RWPE2 (cell line): ENCODE results near the gene NPM1.

ENCODE experiments used
- ATAC-seq: fragments of 200-7000 bp; cut with Tn5 transposase; 3 replicates; pipeline ENCODE4 v1.9.1; 2021; ENCODE audit warnings: low read depth
- DNase-seq: peaks from one replicate; pipeline ENCODE4 v3.0.0-alpha.2; 2020; ENCODE audit warnings: low spot score
- H3K27ac ChIP-seq: fragments of 450-650 bp; 2 replicates; pipeline ENCODE4 v1.5.1; 2017; ENCODE audit warnings: mild to moderate bottlenecking; ENCODE audit not compliant: poor library complexity, severe bottlenecking
- H3K27me3 ChIP-seq: fragments of 250-450 bp; sonication (Bioruptor Pico); 2 replicates; pipeline ENCODE4 v1.5.1; 2021; ENCODE audit warnings: mild to moderate bottlenecking, moderate library complexity; ENCODE audit not compliant: insufficient read depth, poor library complexity, severe bottlenecking
- H3K36me3 ChIP-seq: fragments of 250-450 bp; sonication (Bioruptor Pico); 2 replicates; pipeline ENCODE4 v1.5.1; 2020; ENCODE audit warnings: low read depth, mild to moderate bottlenecking, moderate library complexity
- H3K4me1 ChIP-seq: fragments of 250-450 bp; sonication (Bioruptor Pico); 2 replicates; pipeline ENCODE4 v1.5.1; 2021; ENCODE audit warnings: mild to moderate bottlenecking, moderate library complexity; ENCODE audit not compliant: insufficient read depth, poor library complexity, severe bottlenecking
- H3K4me3 ChIP-seq: fragments of 250-450 bp; sonication (Bioruptor Pico); 2 replicates; pipeline ENCODE4 v1.5.1; 2021; ENCODE audit warnings: mild to moderate bottlenecking, moderate library complexity; ENCODE audit not compliant: severe bottlenecking
- H3K9me3 ChIP-seq: fragments of 250-450 bp; sonication (Bioruptor Pico); 2 replicates; pipeline ENCODE4 v1.5.1; 2021; ENCODE audit warnings: mild to moderate bottlenecking, moderate library complexity; ENCODE audit not compliant: severe bottlenecking
- CTCF ChIP-seq: fragments of 450-650 bp; IDR thresholded peaks from one replicate; pipeline ENCODE4 v1.5.1; 2017; ENCODE audit warnings: mild to moderate bottlenecking, moderate library complexity; ENCODE audit not compliant: poor library complexity, severe bottlenecking

Gene NPM1

GRCh38 chr5:171387345-171387969 lies at the start of gene NPM1:
NPM1 (plus strand) TSS chr5:171387849; CDS start chr5:171387949, 100 bp downstream.
- peaks cover 21% of the 10 kb centered on the region for H3K4me1 ChIP-seq
- H3K27ac ChIP-seq: peak within 1 kb of the TSS; percentile 86
- H3K9me3 ChIP-seq: no peaks in the 10 kb centered on the region
- no peak for TF ChIP-seq CTCF
- DNase-seq (peak; percentile 99), ATAC-seq (peak; percentile 75)
- no peaks in the 10 kb centered on the region for H3K27me3 ChIP-seq
- H3K36me3 ChIP-seq: peaks cover 43% of the 10 kb centered on the region
- peak within 1 kb of the TSS; percentile 69 for H3K4me3 ChIP-seq

- Histone ChIP-seq H3K27ac (no peak overlapping the region), H3K4me3 (no peak overlapping the region), H3K4me1 (peaks cover 4% of the 10 kb centered on the region), H3K9me3 (no peaks in the 10 kb centered on the region), H3K36me3 (no peaks in the 10 kb centered on the region), H3K27me3 (peaks cover 6% of the 10 kb centered on the region)
- no peak for TF ChIP-seq CTCF
- ATAC-seq (no peak), DNase-seq (no peak)
These were observed 47.6 kb upstream of the NPM1 start for GRCh38 chr5:171340042-171340441.

- Histone ChIP-seq H3K36me3 (no peaks in the 10 kb centered on the region), H3K4me1 (peaks cover 4% of the 10 kb centered on the region), H3K4me3 (no peak overlapping the region), H3K27me3 (peaks cover 6% of the 10 kb centered on the region), H3K27ac (no peak overlapping the region), H3K9me3 (no peaks in the 10 kb centered on the region)
- DNase-seq: no peak
- ATAC-seq: no peak
- TF ChIP-seq CTCF: no peak
These were observed 47.2 kb upstream of the NPM1 start for GRCh38 chr5:171340491-171340890.

GRCh38 chr5:171342362-171343111 lies 45.1 kb upstream of the NPM1 start:
- no peaks in the 10 kb centered on the region for H3K36me3 ChIP-seq
- peaks cover 6% of the 10 kb centered on the region for H3K27me3 ChIP-seq
- ATAC-seq: peak; percentile 88
- no peak overlapping the region for H3K27ac ChIP-seq
- no peaks in the 10 kb centered on the region for H3K9me3 ChIP-seq
- no peak for DNase-seq
- no peak overlapping the region for H3K4me3 ChIP-seq
- TF ChIP-seq CTCF: peak; percentile 91
- no peaks in the 10 kb centered on the region for H3K4me1 ChIP-seq
